Fibroblast of lung (primary cell): ENCODE data around the gene CELF2.

Experiments used
- CTCF ChIP-seq, 2 donors: IDR thresholded peaks in 1 of 2; conservative IDR thresholded peaks in 1 of 2; 1 replicate in 1 of 2; 2 replicates in 1 of 2; pipeline ENCODE4 v1.5.1; 2011 to 2012; ENCODE audit warnings: low read length in 2 of 2, control low read depth in 1 of 2, inconsistent platforms in 1 of 2, low read depth in 1 of 2, mild to moderate bottlenecking in 1 of 2
- EZH2 ChIP-seq: IDR thresholded peaks from 2 replicates; pipeline ENCODE4 v1.5.1; 2012; ENCODE audit warnings: low read length, control low read depth, mild to moderate bottlenecking; ENCODE audit errors: missing control alignments

DNA sequence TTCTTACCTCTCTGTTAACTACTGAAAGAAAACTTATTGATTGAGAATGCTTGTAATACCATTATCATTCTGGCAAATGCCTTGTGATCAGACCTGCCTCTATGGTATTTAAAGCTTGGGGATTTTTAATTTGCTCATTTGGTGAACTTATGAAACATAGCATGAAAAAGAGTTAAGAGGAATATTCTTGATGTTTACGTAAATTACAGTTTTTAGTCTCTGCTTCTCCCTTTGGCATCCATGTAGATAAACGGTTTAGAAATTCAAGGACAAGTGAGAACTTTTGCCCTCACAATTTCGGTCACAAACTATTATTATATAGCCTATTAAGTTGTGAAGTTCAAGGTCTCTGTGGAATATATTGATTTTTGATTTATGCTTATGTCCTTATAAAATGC is 11.2 kb upstream of the CELF2 start:
- TF ChIP-seq CTCF (conservative IDR thresholded peaks at IDR 0.05 in 1 of 2, IDR thresholded peaks at IDR 0.05 in 1 of 2; ENCODE audit: low read depth in 1 of 2, low read length in 2 of 2), result no peak
- no peak for TF ChIP-seq EZH2
